Neuronal stem cell (in vitro differentiated cells): Measurements from ENCODE around the gene DYNC1LI1.

Source experiments
- DNase-seq: peaks from one replicate; pipeline ENCODE4 v3.0.0-alpha.2; 2013; ENCODE audit warnings: low spot score
- H2AFZ ChIP-seq: one replicate; pipeline ENCODE4 v1.6.1; 2013; ENCODE audit warnings: mild to moderate bottlenecking, low read length, inconsistent platforms
- H2AK5ac ChIP-seq: 2 replicates; pipeline ENCODE4 v1.6.1; 2013; ENCODE audit warnings: low read depth, mild to moderate bottlenecking, inconsistent platforms, low read length, moderate library complexity, mixed read lengths
- H2BK120ac ChIP-seq: 2 replicates; pipeline ENCODE4 v1.6.1; 2013; ENCODE audit warnings: low read depth, mild to moderate bottlenecking, inconsistent platforms, low read length, moderate library complexity, mixed read lengths
- H2BK12ac ChIP-seq: one replicate; pipeline ENCODE4 v1.6.1; 2013; ENCODE audit warnings: low read length, inconsistent platforms
- H2BK15ac ChIP-seq: 2 replicates; pipeline ENCODE4 v1.6.1; 2013; ENCODE audit warnings: mild to moderate bottlenecking, low read length, inconsistent platforms, mixed read lengths
- H2BK5ac ChIP-seq: one replicate; pipeline ENCODE4 v1.6.1; 2013; ENCODE audit warnings: inconsistent platforms, mild to moderate bottlenecking, low read length, moderate library complexity
- H3K14ac ChIP-seq: one replicate; pipeline ENCODE4 v1.6.1; 2013; ENCODE audit warnings: low read length, inconsistent platforms
- H3K18ac ChIP-seq: 2 replicates; pipeline ENCODE4 v1.6.1; 2013; ENCODE audit warnings: low read length, inconsistent platforms
- H3K23ac ChIP-seq: 2 replicates; pipeline ENCODE4 v1.6.1; 2013; ENCODE audit warnings: low read depth, mild to moderate bottlenecking, mixed read lengths, low read length, inconsistent platforms; ENCODE audit not compliant: poor library complexity
- H3K27ac ChIP-seq: replicated peaks from 3 replicates; pipeline ENCODE4 v1.5.1; 2013; ENCODE audit warnings: low read length, inconsistent platforms
- H3K27me3 ChIP-seq, 3 experiments: 2 replicates each; pipeline ENCODE4 v1.6.1; 2013; ENCODE audit warnings: low read length in 3 of 3, mild to moderate bottlenecking in 2 of 3, inconsistent platforms in 1 of 3, low read depth in 1 of 3, mixed read lengths in 1 of 3, moderate library complexity in 1 of 3; ENCODE audit not compliant: control insufficient read depth in 3 of 3, insufficient read depth in 3 of 3
- H3K36me3 ChIP-seq, 2 donors: replicated peaks in 1 of 2; 2 replicates each; pipeline ENCODE4 v1.6.1; 2013; ENCODE audit warnings: low read length in 2 of 2; ENCODE audit not compliant: control insufficient read depth in 2 of 2, insufficient read depth in 2 of 2
- H3K4ac ChIP-seq: 2 replicates; pipeline ENCODE4 v1.6.1; 2013; ENCODE audit warnings: inconsistent platforms, mild to moderate bottlenecking, low read length, moderate library complexity
- H3K4me1 ChIP-seq, 2 donors: 1 replicate in 1 of 2; 2 replicates in 1 of 2; pipeline ENCODE4 v1.6.1; 2013; ENCODE audit warnings: low read length in 2 of 2, low read depth in 1 of 2; ENCODE audit not compliant: control insufficient read depth in 2 of 2, insufficient read depth in 1 of 2
- H3K4me2 ChIP-seq: one replicate; pipeline ENCODE4 v1.6.1; 2013; ENCODE audit warnings: mild to moderate bottlenecking, low read length, inconsistent platforms; ENCODE audit not compliant: insufficient read depth, poor library complexity, severe bottlenecking
- H3K4me3 ChIP-seq, 2 donors: 2 replicates each; pipeline ENCODE4 v1.5.1; 2013; ENCODE audit warnings: low read length in 2 of 2, mild to moderate bottlenecking in 2 of 2, inconsistent platforms in 1 of 2, moderate library complexity in 1 of 2
- H3K79me1 ChIP-seq: one replicate; pipeline ENCODE4 v1.6.1; 2013; ENCODE audit warnings: low read depth, mild to moderate bottlenecking, inconsistent platforms, low read length, moderate library complexity
- H3K9ac ChIP-seq: one replicate; pipeline ENCODE4 v1.6.1; 2013; ENCODE audit warnings: mild to moderate bottlenecking, low read depth, low read length, inconsistent platforms; ENCODE audit not compliant: poor library complexity
- H3K9me3 ChIP-seq, 2 donors: replicated peaks in 1 of 2; 2 replicates each; pipeline versions ENCODE3 to v1.6.1; 2013; ENCODE audit warnings: low read length in 2 of 2, mild to moderate bottlenecking in 2 of 2, inconsistent platforms in 1 of 2, low read depth in 1 of 2, mixed read lengths in 1 of 2, moderate library complexity in 1 of 2; ENCODE audit not compliant: control insufficient read depth in 2 of 2, insufficient read depth in 1 of 2
- H4K8ac ChIP-seq: one replicate; pipeline ENCODE4 v1.6.1; 2013; ENCODE audit warnings: low read depth, mild to moderate bottlenecking, inconsistent platforms, low read length, moderate library complexity
- H4K91ac ChIP-seq: one replicate; pipeline ENCODE4 v1.6.1; 2013; ENCODE audit warnings: low read length, low read depth, mild to moderate bottlenecking, inconsistent platforms; ENCODE audit not compliant: poor library complexity
- WGBS, 2 donors: extraction: QIAGEN DNeasy Blood & Tissue Kit; methylation state at CpG; one replicate each; pipeline ENCODE4 v1.1.7; 2013; ENCODE audit warnings: missing lambda C conversion rate in 2 of 2, mixed read lengths in 1 of 2; ENCODE audit not compliant: insufficient read length in 2 of 2, insufficient replicate concordance in 1 of 2; ENCODE audit errors: extremely low coverage in 2 of 2; 5-methylcytosine and 5-hydroxymethylcytosine counted together

Gene DYNC1LI1

DNA sequence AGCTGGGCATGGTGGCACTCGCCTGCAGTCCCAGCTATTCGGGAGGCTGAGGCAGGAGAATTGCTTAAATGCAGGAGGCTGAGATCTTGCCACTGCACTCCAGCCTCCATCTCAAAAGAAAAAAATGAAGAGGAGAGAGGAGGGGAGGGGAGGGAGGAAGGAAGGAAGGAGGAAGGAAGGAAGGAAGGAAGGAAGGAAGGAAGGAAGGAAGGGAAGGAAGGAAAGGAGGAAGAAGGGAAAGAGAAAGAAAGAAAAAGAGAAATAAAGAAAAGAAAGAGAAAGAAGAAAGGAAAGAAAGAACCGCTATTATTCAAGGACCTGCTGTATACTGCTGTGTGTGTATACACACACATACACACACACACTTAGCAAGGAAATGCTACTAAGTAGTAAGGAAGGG is 35.6 kb upstream of the DYNC1LI1 start:
- H3K18ac ChIP-seq: no peak overlapping the region
- no peak overlapping the region for H3K23ac ChIP-seq
- H3K27me3 ChIP-seq: peaks cover 0 to 2% (median 0%) of the 10 kb centered on the region in 3 experiments
- H4K8ac ChIP-seq: no peak overlapping the region
- H3K4me1 ChIP-seq: peaks cover 2 to 8% of the 10 kb centered on the region in 2 donors
- no peak overlapping the region for H3K14ac ChIP-seq
- no peaks in the 10 kb centered on the region for H3K79me1 ChIP-seq
- H3K9me3 ChIP-seq: no peaks in the 10 kb centered on the region
- H3K27ac ChIP-seq: no peak overlapping the region
- H4K91ac ChIP-seq: no peak overlapping the region
- no peak overlapping the region for H3K9ac ChIP-seq
- H2BK5ac ChIP-seq: no peak overlapping the region
- no CpG with 5 or more reads among the region's 3 CpGs for WGBS, 2 donors
- H2BK120ac ChIP-seq: no peak overlapping the region
- no peak for DNase-seq
- no peak overlapping the region for H3K4me3 ChIP-seq
- no peak overlapping the region for H2BK12ac ChIP-seq
- H3K4ac ChIP-seq: no peak overlapping the region
- H2AFZ ChIP-seq: no peak overlapping the region
- no peaks in the 10 kb centered on the region for H3K36me3 ChIP-seq
- no peak overlapping the region for H3K4me2 ChIP-seq
- no peak overlapping the region for H2BK15ac ChIP-seq
- H2AK5ac ChIP-seq: no peak overlapping the region

DNA sequence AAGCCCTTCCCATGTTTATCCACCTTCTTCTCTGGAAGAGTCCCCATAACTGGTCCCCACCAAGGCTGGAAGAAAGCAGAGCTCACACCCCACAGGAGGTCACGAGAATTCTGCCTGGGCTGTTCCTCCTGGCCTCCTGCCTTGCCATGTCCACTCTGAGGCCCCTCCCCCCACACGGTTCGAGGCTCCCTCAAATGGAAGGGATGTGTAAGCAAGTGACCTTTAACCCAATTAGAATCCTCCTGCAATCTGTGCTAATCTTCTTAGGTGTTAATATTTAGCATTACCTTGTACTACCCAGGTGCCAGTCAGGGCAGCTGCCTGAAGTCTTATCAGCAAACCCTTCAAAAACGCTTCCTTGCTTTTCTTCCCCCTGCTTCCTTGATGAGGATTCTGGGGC is 32.4 kb upstream of the DYNC1LI1 start:
- no peak overlapping the region for H2BK120ac ChIP-seq
- H3K4me2 ChIP-seq: no peak overlapping the region
- no peak overlapping the region for H3K4me3 ChIP-seq
- no peaks in the 10 kb centered on the region for H3K79me1 ChIP-seq
- no peak overlapping the region for H2AK5ac ChIP-seq
- H3K18ac ChIP-seq: no peak overlapping the region
- WGBS, 2 donors: no CpG with 5 or more reads among the region's 4 CpGs
- no peak overlapping the region for H2AFZ ChIP-seq
- H2BK5ac ChIP-seq: no peak overlapping the region
- no peak for DNase-seq
- H3K27ac ChIP-seq: no peak overlapping the region
- H3K4ac ChIP-seq: no peak overlapping the region
- H2BK15ac ChIP-seq: no peak overlapping the region
- peaks cover 0 to 2% (median 0%) of the 10 kb centered on the region in 3 experiments for H3K27me3 ChIP-seq
- H4K8ac ChIP-seq: no peak overlapping the region
- peaks cover 2 to 8% of the 10 kb centered on the region in 2 donors for H3K4me1 ChIP-seq
- no peak overlapping the region for H2BK12ac ChIP-seq
- H3K14ac ChIP-seq: no peak overlapping the region
- no peak overlapping the region for H4K91ac ChIP-seq
- H3K9me3 ChIP-seq: no peaks in the 10 kb centered on the region
- no peak overlapping the region for H3K23ac ChIP-seq
- H3K36me3 ChIP-seq: no peaks in the 10 kb centered on the region
- no peak overlapping the region for H3K9ac ChIP-seq

- no peak overlapping the region for H2BK5ac ChIP-seq
- DNase-seq: no peak
- no peaks in the 10 kb centered on the region for H3K36me3 ChIP-seq
- H3K4ac ChIP-seq: no peak overlapping the region
- H3K18ac ChIP-seq: no peak overlapping the region
- no peak overlapping the region for H2AFZ ChIP-seq
- no peak overlapping the region for H3K4me2 ChIP-seq
- no peak overlapping the region for H2AK5ac ChIP-seq
- H3K14ac ChIP-seq: no peak overlapping the region
- no peak overlapping the region for H2BK12ac ChIP-seq
- H2BK120ac ChIP-seq: no peak overlapping the region
- peaks cover 0 to 2% (median 0%) of the 10 kb centered on the region in 3 experiments for H3K27me3 ChIP-seq
- WGBS, 2 donors: no CpG with 5 or more reads among the region's 7 CpGs
- no peaks in the 10 kb centered on the region for H3K79me1 ChIP-seq
- no peak overlapping the region for H3K27ac ChIP-seq
- H4K91ac ChIP-seq: no peak overlapping the region
- H4K8ac ChIP-seq: no peak overlapping the region
- H3K23ac ChIP-seq: no peak overlapping the region
- H3K4me3 ChIP-seq: no peak overlapping the region
- H3K4me1 ChIP-seq: peaks cover 2 to 8% of the 10 kb centered on the region in 2 donors
- no peak overlapping the region for H2BK15ac ChIP-seq
- no peak overlapping the region for H3K9ac ChIP-seq
- no peaks in the 10 kb centered on the region for H3K9me3 ChIP-seq
Observed at GRCh38 chr3:32602206-32602605, 31.5 kb upstream of the DYNC1LI1 start.

- no peak overlapping the region for H4K8ac ChIP-seq
- no peak overlapping the region for H3K4ac ChIP-seq
- H3K18ac ChIP-seq: no peak overlapping the region
- no peak overlapping the region for H2BK120ac ChIP-seq
- no peak overlapping the region for H3K14ac ChIP-seq
- no CpG with 5 or more reads among the region's 3 CpGs for WGBS, 2 donors
- H2BK15ac ChIP-seq: no peak overlapping the region
- no peak overlapping the region for H3K4me3 ChIP-seq
- no peak overlapping the region for H2BK12ac ChIP-seq
- H3K4me2 ChIP-seq: no peak overlapping the region
- H3K27me3 ChIP-seq: peaks cover 0 to 4% (median 0%) of the 10 kb centered on the region in 3 experiments
- peaks cover 2 to 8% of the 10 kb centered on the region in 2 donors for H3K4me1 ChIP-seq
- H3K27ac ChIP-seq: no peak overlapping the region
- no peak overlapping the region for H4K91ac ChIP-seq
- no peak overlapping the region for H3K23ac ChIP-seq
- H3K79me1 ChIP-seq: no peaks in the 10 kb centered on the region
- no peaks in the 10 kb centered on the region for H3K36me3 ChIP-seq
- no peak overlapping the region for H2AK5ac ChIP-seq
- no peak overlapping the region for H3K9ac ChIP-seq
- H3K9me3 ChIP-seq: no peaks in the 10 kb centered on the region
- H2BK5ac ChIP-seq: no peak overlapping the region
- DNase-seq: no peak
- H2AFZ ChIP-seq: no peak overlapping the region
Observed at GRCh38 chr3:32601722-32602121, 31.1 kb upstream of the DYNC1LI1 start.
